NCI-H526 treated with DMSO at 0.1 percent for 48 hours (cell line): ENCODE data around the gene ST3GAL3.
"Not testable (repeated sequence)": the region's sequence is repeated elsewhere in the genome, so short reads cannot be mapped to it uniquely, and the experiment has no call there.

Experiments used
- DNase-seq: peaks from one replicate; lab custom pipeline; 2025; lab: John Stamatoyannopoulos, UW

ST3GAL3 gene

GRCh38 chr1:43757343-43758053, 50.2 kb downstream of the ST3GAL3 start:
- no peak for DNase-seq

- no peak for DNase-seq
Measured at GRCh38 chr1:43760745-43761317, 53.5 kb downstream of the ST3GAL3 start.

- peak; percentile 92 for DNase-seq
Measured at GRCh38 chr1:43763497-43763973, 56.2 kb downstream of the ST3GAL3 start.

GRCh38 chr1:43764581-43764980, 57.2 kb downstream of the ST3GAL3 start:
- no peak for DNase-seq

GRCh38 chr1:43766086-43766784, 58.9 kb downstream of the ST3GAL3 start:
- no peak for DNase-seq

- peak; percentile 32 for DNase-seq
Measured at GRCh38 chr1:43766818-43767525, 59.6 kb downstream of the ST3GAL3 start.

- no peak for DNase-seq
Measured at GRCh38 chr1:43768168-43768567, 60.8 kb downstream of the ST3GAL3 start.

GRCh38 chr1:43769350-43769908, 62.1 kb downstream of the ST3GAL3 start:
- no peak for DNase-seq

- DNase-seq: no peak
Measured at GRCh38 chr1:43770111-43770510, 62.8 kb downstream of the ST3GAL3 start.

GRCh38 chr1:43772978-43773377, 65.6 kb downstream of the ST3GAL3 start:
- no peak for DNase-seq

- no peak for DNase-seq
Measured at GRCh38 chr1:43773821-43774220, 66.5 kb downstream of the ST3GAL3 start.

- no peak for DNase-seq
Measured at GRCh38 chr1:43774359-43774758, 67.0 kb downstream of the ST3GAL3 start.

GRCh38 chr1:43776043-43776761, 68.9 kb downstream of the ST3GAL3 start:
- no peak for DNase-seq

- DNase-seq: not testable (repeated sequence)
Measured at GRCh38 chr1:43777916-43778315, 70.6 kb downstream of the ST3GAL3 start.

GRCh38 chr1:43779266-43779665, 71.9 kb downstream of the ST3GAL3 start:
- DNase-seq: no peak

GRCh38 chr1:43779805-43780403, 72.6 kb downstream of the ST3GAL3 start:
- no peak for DNase-seq

- no peak for DNase-seq
Measured at GRCh38 chr1:43781574-43781973, 74.2 kb downstream of the ST3GAL3 start.

- no peak for DNase-seq
Measured at GRCh38 chr1:43783096-43783670, 75.8 kb downstream of the ST3GAL3 start.

GRCh38 chr1:43783671-43784205, 76.4 kb downstream of the ST3GAL3 start:
- DNase-seq: no peak

GRCh38 chr1:43786201-43786958, 79.0 kb downstream of the ST3GAL3 start:
- no peak for DNase-seq
